Lung microvascular endothelial cell (primary cell): Measurements from ENCODE around the gene NEK4. TPM values are rescaled to one million over a fixed set of nuclear protein-coding genes. Genes with fewer than 3 reads are reported as not detected.

Source experiments
- DNase-seq, 2 donors: peaks; one replicate each; pipeline versions ENCODE4 v3.0.0 to v3.0.0-alpha.2; 2010; ENCODE audit warnings: low read depth in 2 of 2
- total RNA-seq: library from RNA; depleted of rRNA; stranded (reverse); fragments of >200 nt; gene quantifications from 2 replicates; pipeline ENCODE4 v1.2.1, GENCODE V29; 2014

The NEK4 gene
- total RNA-seq = 7.0 and 12.3 TPM in 2 replicates

GRCh38 chr3:52770496-52771333 lies at the start of gene NEK4:
TSS of gene NEK4 (minus strand) at chr3:52770940. CDS start at chr3:52770746, 194 bp downstream.
- DNase-seq = peak; percentile 90 to 94

GRCh38 chr3:52819936-52820335 lies 49.2 kb upstream of the NEK4 start:
- DNase-seq = no peak

GRCh38 chr3:52817860-52818259 lies 47.1 kb upstream of the NEK4 start:
- no peak for DNase-seq

- no peak for DNase-seq
These were observed 46.5 kb upstream of the NEK4 start for GRCh38 chr3:52817221-52817620.

GRCh38 chr3:52816654-52817053 lies 45.9 kb upstream of the NEK4 start:
- no peak for DNase-seq

GRCh38 chr3:52816199-52816598 lies 45.5 kb upstream of the NEK4 start:
- no peak for DNase-seq

- DNase-seq = no peak
These were observed 43.1 kb upstream of the NEK4 start for GRCh38 chr3:52813810-52814209.

GRCh38 chr3:52811452-52812011 lies 40.8 kb upstream of the NEK4 start:
- DNase-seq = no peak

- DNase-seq = no peak
These were observed 40.2 kb upstream of the NEK4 start for GRCh38 chr3:52810923-52811322.

GRCh38 chr3:52809662-52810377 lies 39.1 kb upstream of the NEK4 start:
- DNase-seq = peak in 1 of 2 donors; percentile 6

- DNase-seq = no peak
These were observed 38.4 kb upstream of the NEK4 start for GRCh38 chr3:52809149-52809548.

- DNase-seq = no peak
These were observed 34.7 kb upstream of the NEK4 start for GRCh38 chr3:52805270-52806039.

- DNase-seq = no peak
These were observed 31.1 kb upstream of the NEK4 start for GRCh38 chr3:52801839-52802238.

GRCh38 chr3:52800079-52800478 lies 29.3 kb upstream of the NEK4 start:
- no peak for DNase-seq

GRCh38 chr3:52798978-52799476 lies 28.3 kb upstream of the NEK4 start:
- DNase-seq = peak; percentile 28 to 41

- DNase-seq = no peak
These were observed 27.7 kb upstream of the NEK4 start for GRCh38 chr3:52798376-52798977.

- DNase-seq = no peak
These were observed 25.7 kb upstream of the NEK4 start for GRCh38 chr3:52796411-52796810.

GRCh38 chr3:52795298-52795900 lies 24.7 kb upstream of the NEK4 start:
- no peak for DNase-seq

GRCh38 chr3:52794612-52795099 lies 23.9 kb upstream of the NEK4 start, which contains the start of gene ITIH3:
TSS of gene ITIH3 (plus strand) at chr3:52794796. CDS start at chr3:52794804, 8 bp downstream.
- DNase-seq = no peak
